ENCODE results near the gene MS4A6E.
"Not testable (repeated sequence)": the region's sequence is repeated elsewhere in the genome, so short reads cannot be mapped to it uniquely, and the experiment has no call there.

The MS4A6E gene

GRCh38 chr11:60326955-60327354 is at the start of gene MS4A6E:
Gene MS4A6E, plus strand, starts transcription at chr11:60327255. Its CDS starts 7,641 bp downstream, at chr11:60334896.
- no peak for DNase-seq (ENCODE audit: low read depth)
- H3K4me3 ChIP-seq (ENCODE audit: low read depth, low read length) = no peak within 1 kb of the TSS

GRCh38 chr11:60280412-60280811 is 46.6 kb upstream of the MS4A6E start, which contains the start of gene MS4A4A:
Gene MS4A4A, plus strand, starts transcription at chr11:60280666. Its CDS starts 10 bp downstream, at chr11:60280676.
- no peak for DNase-seq (ENCODE audit: low read depth)
- no peak within 1 kb of the TSS for H3K4me3 ChIP-seq (ENCODE audit: low read depth, low read length)

GRCh38 chr11:60281485-60281884 is 45.6 kb upstream of the MS4A6E start:
- no peak for DNase-seq (ENCODE audit: low read depth)
- H3K4me3 ChIP-seq (ENCODE audit: low read depth, low read length) = no peak overlapping the region

- H3K4me3 ChIP-seq (ENCODE audit: low read depth, low read length) = no peak overlapping the region
- no peak for DNase-seq (ENCODE audit: low read depth)
Measured at GRCh38 chr11:60282286-60282685, 44.8 kb upstream of the MS4A6E start.

- H3K4me3 ChIP-seq (ENCODE audit: low read depth, low read length); DNase-seq (ENCODE audit: low read depth): not testable (repeated sequence)
Measured at GRCh38 chr11:60285411-60286126, 41.5 kb upstream of the MS4A6E start.

- no peak for DNase-seq (ENCODE audit: low read depth)
Measured at GRCh38 chr11:60288531-60288930, 38.5 kb upstream of the MS4A6E start.

GRCh38 chr11:60292145-60292544 is 34.9 kb upstream of the MS4A6E start:
- DNase-seq (ENCODE audit: low read depth) = no peak
- no peak overlapping the region for H3K4me3 ChIP-seq (ENCODE audit: low read depth, low read length)

More at GRCh38 chr11:60288531-60288930, 38.5 kb upstream of the MS4A6E start:
- no peak overlapping the region for H3K4me3 ChIP-seq (ENCODE audit: low read depth, low read length)

GRCh38 chr11:60301178-60301577 is 25.9 kb upstream of the MS4A6E start:
- no peak for DNase-seq (ENCODE audit: low read depth)
- no peak overlapping the region for H3K4me3 ChIP-seq (ENCODE audit: low read depth, low read length)

- DNase-seq (ENCODE audit: low read depth); H3K4me3 ChIP-seq (ENCODE audit: low read depth, low read length): not testable (repeated sequence)
Measured at GRCh38 chr11:60301884-60302283, 25.2 kb upstream of the MS4A6E start.

GRCh38 chr11:60303661-60304060 is 23.4 kb upstream of the MS4A6E start:
- no peak overlapping the region for H3K4me3 ChIP-seq (ENCODE audit: low read depth, low read length)
- no peak for DNase-seq (ENCODE audit: low read depth)

- no peak for DNase-seq (ENCODE audit: low read depth)
Measured at GRCh38 chr11:60305906-60306619, 21.0 kb upstream of the MS4A6E start.

GRCh38 chr11:60307507-60308195 is 19.4 kb upstream of the MS4A6E start:
- H3K4me3 ChIP-seq (ENCODE audit: low read depth, low read length) = no peak overlapping the region
- no peak for DNase-seq (ENCODE audit: low read depth)

More at GRCh38 chr11:60305906-60306619, 21.0 kb upstream of the MS4A6E start:
- H3K4me3 ChIP-seq (ENCODE audit: low read depth, low read length) = no peak overlapping the region

GRCh38 chr11:60310407-60310998 is 16.6 kb upstream of the MS4A6E start:
- DNase-seq (ENCODE audit: low read depth) = no peak
- H3K4me3 ChIP-seq (ENCODE audit: low read depth, low read length) = no peak overlapping the region

GRCh38 chr11:60314635-60315321 is 12.3 kb upstream of the MS4A6E start:
- H3K4me3 ChIP-seq (ENCODE audit: low read depth, low read length) = no peak overlapping the region
- DNase-seq (ENCODE audit: low read depth) = no peak

GRCh38 chr11:60315871-60316270 is 11.2 kb upstream of the MS4A6E start:
- H3K4me3 ChIP-seq (ENCODE audit: low read depth, low read length) = no peak overlapping the region
- DNase-seq (ENCODE audit: low read depth) = no peak

- no peak for DNase-seq (ENCODE audit: low read depth)
- H3K4me3 ChIP-seq (ENCODE audit: low read depth, low read length) = no peak overlapping the region
Measured at GRCh38 chr11:60316317-60316716, 10.7 kb upstream of the MS4A6E start.

GRCh38 chr11:60318726-60319125 is 8.3 kb upstream of the MS4A6E start:
- no peak for DNase-seq (ENCODE audit: low read depth)
- no peak overlapping the region for H3K4me3 ChIP-seq (ENCODE audit: low read depth, low read length)

GRCh38 chr11:60321051-60321450 is 6.0 kb upstream of the MS4A6E start:
- no peak for DNase-seq (ENCODE audit: low read depth)
- H3K4me3 ChIP-seq (ENCODE audit: low read depth, low read length) = no peak overlapping the region

GRCh38 chr11:60328460-60328859 is 1.4 kb downstream of the MS4A6E start:
- H3K4me3 ChIP-seq (ENCODE audit: low read depth, low read length) = no peak overlapping the region
- DNase-seq (ENCODE audit: low read depth) = no peak

Measured in skeletal muscle cell (primary cell).